HL-60/S4 treated with retinoic acid at 250 ng/mL for 4 days and 3 days (cell line): Measurements from ENCODE around the gene DEFB131A.
"Not testable (repeated sequence)": the region's sequence is repeated elsewhere in the genome, so short reads cannot be mapped to it uniquely, and the experiment has no call there.

Source experiments
- in situ Hi-C: fragments of 300-500 bp; cut with MboI; formaldehyde crosslinking; loops from 2 replicates; pipeline ENCODE4 v1.7.0; 2022; ENCODE audit warnings: low sequenced_read_pairs

Gene DEFB131A

DNA sequence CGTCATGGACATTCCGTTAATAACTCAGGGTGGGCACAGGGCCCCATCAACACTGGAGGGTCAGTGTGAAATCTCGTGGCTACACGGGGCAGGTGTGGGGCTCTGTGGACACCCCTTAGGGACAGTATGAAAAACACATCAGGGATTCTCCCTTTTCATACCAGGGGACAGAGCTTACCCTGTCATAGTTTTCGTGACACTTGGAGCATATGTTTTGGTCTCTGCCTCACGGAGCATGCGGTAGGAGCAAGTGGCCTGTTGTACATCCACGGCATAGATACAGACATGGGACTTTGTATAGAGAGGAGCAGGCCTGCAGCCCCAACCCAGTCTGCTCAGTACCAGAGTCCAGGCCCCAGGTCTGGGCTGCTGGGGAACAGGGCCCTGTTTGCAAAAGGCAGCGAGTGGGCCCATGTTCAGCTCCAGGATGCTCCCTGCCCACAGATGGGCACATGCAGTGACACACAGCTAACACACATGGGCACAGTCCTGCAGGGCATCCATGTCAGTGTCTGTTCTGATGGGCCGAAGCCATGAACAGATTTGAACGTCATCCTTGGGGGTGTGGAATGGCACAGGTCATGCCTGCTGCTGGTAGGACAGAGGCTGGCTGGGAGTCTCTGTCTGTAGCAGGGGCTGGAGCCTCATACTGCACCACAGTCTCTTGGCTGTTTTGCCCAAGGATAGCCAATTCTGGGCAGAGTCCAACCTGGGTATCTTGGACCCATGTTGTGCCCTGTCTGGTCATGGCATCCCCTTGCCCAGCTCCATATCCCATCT is 50.2 kb downstream of the DEFB131A start:
- in situ Hi-C loops, result not testable (repeated sequence)

DNA sequence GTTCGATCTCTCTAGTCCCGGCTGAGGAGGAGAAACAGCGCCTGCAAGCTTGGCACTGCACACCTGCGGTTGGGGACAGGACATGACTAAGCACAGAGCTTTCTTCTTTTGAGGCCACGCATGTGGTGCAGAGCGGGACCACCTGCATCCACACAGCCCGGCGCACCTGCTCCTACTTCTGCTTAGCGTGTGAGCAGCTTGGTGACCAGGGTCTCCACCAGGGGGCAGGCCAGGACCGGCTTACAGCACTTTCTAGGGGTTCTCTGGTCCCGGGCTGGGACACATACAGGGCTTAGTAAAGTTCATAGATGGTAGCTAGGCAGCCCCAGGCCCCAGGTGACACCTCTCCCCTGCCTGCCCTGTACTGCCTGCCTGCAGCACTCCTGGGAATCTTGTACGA is 51.2 kb downstream of the DEFB131A start:
- in situ Hi-C loops, result not testable (repeated sequence)

DNA sequence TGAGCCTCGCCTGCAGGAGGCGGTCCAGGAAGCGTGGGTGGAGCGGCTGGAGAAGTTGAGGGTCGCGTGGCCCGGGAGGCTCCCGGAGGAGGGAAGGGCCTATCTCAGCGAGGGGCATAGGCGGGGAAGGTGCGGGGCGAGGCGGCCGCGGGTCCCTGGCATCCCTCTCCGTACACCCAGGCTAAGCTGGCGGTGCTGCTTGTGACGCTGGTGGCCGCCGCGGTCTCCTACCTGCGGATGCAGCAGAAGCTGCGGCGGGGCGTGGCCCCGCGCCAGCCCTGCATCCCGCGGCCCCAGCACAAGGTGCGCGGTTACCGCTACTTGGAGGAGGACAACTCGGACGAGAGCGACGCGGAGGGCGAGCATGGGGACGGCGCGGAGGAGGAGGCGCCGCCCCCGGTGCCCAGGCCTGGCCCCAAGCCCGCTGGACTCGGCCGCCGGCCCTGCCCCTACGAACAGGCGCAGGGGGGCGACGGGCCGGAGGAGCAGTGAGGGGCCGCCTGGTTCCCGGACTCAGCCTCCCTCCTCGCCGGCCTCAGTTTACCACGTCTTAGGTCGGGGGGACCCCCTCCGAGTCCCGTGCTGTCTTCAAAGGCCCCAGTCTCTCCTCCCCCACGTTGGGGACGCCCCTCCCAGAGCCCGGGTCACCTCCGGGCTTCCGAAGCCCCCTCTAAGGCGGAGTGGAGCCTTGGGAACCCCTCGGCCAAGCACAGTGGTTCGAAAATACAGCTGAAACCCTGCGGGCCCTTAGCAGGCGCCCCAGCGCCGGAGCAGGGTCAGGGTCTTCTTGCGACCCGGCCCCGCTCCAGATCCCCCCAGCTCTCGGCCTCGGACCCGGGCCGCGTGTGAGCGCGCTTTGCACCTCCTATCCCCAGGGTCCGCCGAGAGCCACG is 53.6 kb downstream of the DEFB131A start:
- in situ Hi-C loops, result not testable (repeated sequence)

DNA sequence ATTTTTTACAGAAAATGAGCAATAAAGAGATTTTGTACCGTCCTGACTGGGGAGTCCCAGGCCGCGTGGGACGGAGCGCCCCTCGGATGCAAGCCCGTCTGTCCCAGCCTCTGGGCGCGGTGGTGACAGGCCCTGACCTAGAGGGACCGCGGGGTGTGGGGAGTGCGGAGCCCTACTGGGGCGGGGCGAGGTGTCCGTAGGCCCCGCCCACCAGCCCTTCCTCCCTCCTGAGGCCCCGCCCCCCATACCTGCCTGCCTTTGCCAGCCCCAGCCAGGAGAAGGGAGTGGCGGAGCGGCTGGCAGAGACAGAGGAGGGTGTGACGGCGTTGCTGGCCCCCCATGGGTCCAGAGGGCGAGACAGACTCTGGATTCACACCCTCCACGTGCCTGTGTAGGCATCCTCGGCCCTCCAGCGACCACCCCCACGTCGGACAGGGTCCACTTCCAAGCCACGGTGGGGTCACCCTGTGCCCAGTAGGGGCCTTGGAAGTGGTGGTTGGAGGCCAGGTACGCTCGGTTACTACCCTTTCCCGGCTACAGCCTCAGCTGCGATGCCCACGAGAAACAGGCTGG is 54.3 kb downstream of the DEFB131A start:
- in situ Hi-C loops, result not testable (repeated sequence)

DNA sequence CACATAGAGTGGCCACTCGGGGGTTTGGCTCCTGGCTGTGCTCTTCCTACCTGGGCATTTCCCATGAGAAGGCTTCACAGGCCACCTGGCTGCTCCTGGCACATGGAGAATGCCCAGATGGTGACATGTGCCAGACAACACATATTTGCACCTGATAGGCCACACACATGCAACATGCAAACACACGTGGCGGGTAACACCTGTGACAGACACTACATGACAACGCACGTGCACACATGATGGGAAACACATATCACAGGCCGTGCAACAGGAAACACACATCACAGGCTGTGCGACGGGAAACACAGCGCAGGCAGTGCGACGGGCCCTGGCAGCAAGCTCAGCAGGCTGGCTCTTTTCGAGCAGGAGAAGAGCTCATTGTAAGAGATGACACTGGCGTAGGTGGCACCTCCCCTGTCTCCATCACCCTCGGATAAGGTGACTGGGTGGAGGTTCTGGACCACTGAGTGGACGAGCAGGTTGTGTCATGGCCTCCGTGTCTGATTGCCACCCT is 55.8 kb downstream of the DEFB131A start:
- in situ Hi-C loops, result not testable (repeated sequence)
